GM12873 (cell line): ENCODE results near the gene TGFB2.

Experiments
- TF ChIP-seq, protein P1 (sequence below): IDR thresholded peaks from 2 replicates; pipeline ENCODE4 v1.5.1; 2012; ENCODE audit warnings: low read depth, mild to moderate bottlenecking, moderate library complexity, low read length, control low read depth; ENCODE audit not compliant: insufficient read depth; ENCODE audit errors: missing control alignments

Gene TGFB2

DNA sequence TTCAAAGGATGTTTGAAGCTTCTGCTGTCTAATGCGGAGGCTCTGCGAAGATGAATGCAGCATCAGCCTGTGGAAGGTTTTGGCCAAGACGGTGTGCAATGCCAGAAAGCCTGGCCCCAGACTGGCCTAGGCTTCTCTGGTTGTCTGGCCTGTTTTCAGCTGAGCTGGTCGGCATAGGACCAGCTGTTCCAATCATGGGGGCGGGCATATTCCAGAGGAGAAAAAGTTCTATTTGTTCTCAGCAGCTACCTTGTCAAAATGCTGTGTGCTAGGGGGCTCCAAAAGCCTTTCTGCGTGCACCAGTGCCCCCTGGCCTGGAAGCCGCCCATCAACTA, 57.6 kb downstream of the TGFB2 start:
- TF ChIP-seq, protein P1, sequence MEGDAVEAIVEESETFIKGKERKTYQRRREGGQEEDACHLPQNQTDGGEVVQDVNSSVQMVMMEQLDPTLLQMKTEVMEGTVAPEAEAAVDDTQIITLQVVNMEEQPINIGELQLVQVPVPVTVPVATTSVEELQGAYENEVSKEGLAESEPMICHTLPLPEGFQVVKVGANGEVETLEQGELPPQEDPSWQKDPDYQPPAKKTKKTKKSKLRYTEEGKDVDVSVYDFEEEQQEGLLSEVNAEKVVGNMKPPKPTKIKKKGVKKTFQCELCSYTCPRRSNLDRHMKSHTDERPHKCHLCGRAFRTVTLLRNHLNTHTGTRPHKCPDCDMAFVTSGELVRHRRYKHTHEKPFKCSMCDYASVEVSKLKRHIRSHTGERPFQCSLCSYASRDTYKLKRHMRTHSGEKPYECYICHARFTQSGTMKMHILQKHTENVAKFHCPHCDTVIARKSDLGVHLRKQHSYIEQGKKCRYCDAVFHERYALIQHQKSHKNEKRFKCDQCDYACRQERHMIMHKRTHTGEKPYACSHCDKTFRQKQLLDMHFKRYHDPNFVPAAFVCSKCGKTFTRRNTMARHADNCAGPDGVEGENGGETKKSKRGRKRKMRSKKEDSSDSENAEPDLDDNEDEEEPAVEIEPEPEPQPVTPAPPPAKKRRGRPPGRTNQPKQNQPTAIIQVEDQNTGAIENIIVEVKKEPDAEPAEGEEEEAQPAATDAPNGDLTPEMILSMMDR, result no peak

DNA sequence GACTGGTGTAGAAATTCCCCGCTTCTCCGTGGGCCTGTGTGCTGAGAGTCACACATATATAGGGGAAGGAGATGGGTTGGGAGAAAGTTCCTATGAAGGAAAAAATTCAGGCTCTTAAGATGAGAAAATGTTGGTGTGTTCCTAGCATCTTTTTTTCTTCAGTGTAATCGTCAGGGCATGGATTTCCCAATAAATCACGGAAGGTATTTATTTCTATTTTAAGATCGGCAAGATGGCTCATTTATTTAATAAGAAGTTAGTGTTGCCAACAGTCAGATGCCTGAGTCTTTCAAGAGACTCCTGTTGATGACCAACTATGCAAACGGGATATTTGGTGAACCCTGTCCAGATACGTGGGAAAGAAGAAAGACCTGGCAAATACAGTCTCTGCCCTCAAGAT, 58.2 kb downstream of the TGFB2 start:
- TF ChIP-seq, protein P1, result no peak

DNA sequence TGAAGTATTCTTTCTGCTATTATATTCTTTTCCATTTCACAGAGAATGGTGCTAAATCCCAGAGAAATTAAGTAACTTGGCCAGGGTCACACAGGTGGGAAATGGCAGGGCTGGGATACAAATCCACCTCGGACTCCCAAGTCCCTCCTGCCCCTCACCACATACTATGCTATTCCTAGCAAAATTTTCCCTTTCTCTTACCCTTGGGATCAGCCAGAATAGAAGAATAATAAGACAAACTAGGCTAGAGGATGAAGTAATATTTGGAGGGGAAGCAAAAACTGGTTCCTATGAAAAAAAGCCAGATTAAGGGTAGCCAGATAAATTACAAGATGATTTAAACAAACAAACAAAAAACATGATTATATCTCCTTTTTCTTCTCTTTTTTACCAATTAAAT, 62.5 kb downstream of the TGFB2 start:
- TF ChIP-seq, protein P1, result no peak

DNA sequence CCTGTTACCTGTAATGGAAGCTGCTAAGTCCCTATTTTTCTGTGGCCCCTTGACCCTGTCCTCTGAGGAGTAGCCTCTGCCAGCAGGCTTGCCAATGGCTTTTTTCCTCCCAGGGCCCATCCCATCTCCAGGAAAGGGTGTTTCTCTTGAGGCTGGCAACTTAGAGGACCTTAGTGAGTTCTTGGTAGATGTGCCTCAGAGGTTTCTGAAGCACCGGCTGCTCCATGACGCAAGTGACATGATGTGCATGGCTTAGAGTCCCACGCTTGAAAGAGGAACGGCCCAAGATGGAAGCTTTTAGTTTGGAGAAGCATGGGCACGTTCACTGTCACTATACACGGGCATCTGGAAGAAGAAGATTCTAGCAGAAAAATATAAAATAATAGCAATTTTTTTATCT, 63.0 kb downstream of the TGFB2 start:
- TF ChIP-seq, protein P1, result no peak

DNA sequence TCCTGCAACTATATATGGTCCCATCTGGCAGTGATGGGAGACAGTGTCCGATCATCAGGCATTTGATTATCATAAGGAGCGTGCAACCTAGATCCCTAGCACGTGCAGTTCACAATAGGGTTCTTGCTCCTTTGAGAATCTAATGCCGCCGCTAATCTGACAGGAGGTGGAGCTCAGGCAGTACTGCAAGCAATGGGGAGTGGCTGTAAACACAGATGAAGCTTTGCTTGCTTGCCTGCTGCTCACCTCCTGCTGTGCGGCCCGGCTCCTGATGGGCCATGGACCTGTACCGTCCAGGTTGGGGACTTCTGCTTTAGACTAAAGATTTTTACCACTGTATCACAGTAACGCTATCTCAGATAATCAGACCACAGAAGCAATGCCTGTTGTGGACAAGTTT, 63.8 kb downstream of the TGFB2 start:
- TF ChIP-seq, protein P1, result no peak

DNA sequence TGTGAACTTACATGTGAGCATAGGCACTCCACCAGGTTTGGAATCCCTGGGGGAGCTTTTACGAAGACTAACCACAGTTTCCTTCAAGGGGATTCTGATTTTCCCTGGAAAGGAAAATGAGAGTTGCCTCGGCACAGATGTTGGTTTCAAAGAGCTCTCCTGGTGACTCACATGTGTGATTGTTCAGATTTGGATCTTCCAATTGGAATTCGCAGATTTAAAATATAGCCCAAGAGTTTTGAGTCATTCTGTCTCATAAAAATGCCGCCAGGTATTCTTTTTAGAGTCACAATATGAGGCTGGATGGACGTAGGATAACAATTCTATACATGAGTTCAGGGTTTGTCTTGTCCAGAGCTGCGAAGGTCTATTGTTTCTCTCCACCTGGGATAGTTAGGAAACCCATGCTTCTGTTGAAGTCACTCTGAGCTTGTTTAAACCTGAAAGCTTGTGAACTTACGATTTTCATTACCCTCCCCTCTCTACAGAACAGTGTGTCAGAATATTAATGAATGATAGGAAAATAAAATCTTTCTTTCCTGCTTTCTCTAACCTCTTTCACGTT, 64.9 kb downstream of the TGFB2 start:
- TF ChIP-seq, protein P1, result no peak

DNA sequence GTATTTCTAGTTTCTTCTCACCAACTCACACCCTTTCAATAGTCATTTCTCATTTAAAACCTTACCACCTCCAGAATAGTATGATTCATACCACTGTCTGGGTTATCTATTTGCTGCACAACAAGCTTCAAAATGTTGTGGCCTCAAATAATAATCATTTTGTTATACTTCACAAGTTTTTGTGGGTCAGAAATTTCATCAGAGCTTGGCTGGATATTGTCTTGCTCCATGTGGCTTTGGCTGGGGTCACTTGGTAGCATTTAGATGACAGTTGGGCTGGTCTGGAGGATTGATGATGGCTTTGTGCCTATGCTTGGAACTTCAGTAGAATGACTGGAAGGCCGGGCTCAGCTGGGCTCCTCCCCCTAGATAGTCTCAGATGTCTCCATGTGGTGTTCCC, 66.0 kb downstream of the TGFB2 start:
- TF ChIP-seq, protein P1, result no peak
